Measurements from ENCODE around the gene MED25. TPM values are rescaled to one million over a fixed set of nuclear protein-coding genes. Genes with fewer than 3 reads are reported as not detected.
A peak's percentile ranks its signal among the peaks of the same experiment; 100 is the strongest.

Gene MED25
- total and polyA plus RNA-seq, 2 experiments from 2014 or later: 45.6 to 58.6 TPM

GRCh38 chr19:49805822-49806619, 12.1 kb upstream of the MED25 start:
- ATAC-seq: no peak

More at GRCh38 chr19:49805822-49806619, 12.1 kb upstream of the MED25 start:
- peak overlapping the region; percentile 28; the same call in 1 of the 2 replicates for H3K27ac Mint-ChIP-seq
- peaks cover 42% of the 10 kb centered on the region for H3K36me3 Mint-ChIP-seq (ENCODE audit: low read depth)
- Histone ChIP-seq H2AFZ (no peak overlapping the region), H3F3A (replicated peaks; ENCODE audit: low read depth) (peaks cover 35% of the 10 kb centered on the region), H3K27ac (ENCODE audit: low read depth) (peak overlapping the region; percentile 87), H3K79me2 (replicated peaks; ENCODE audit: insufficient read depth) (no peaks in the 10 kb centered on the region), H3K4me2 (peak overlapping the region; percentile 55; the same call in 1 of the 2 replicates), H3K4me1 (ENCODE audit: insufficient read depth) (peaks cover 29% of the 10 kb centered on the region; the same call in 1 of the 2 replicates), H3K36me3 (ENCODE audit: insufficient read depth) (no peaks in the 10 kb centered on the region), H3K4me3 (peak overlapping the region; percentile 52), H4K20me1 (replicated peaks; ENCODE audit: insufficient read depth) (no peaks in the 10 kb centered on the region; the same call in 1 of the 2 replicates), H3K27me3 (ENCODE audit: insufficient read depth) (no peaks in the 10 kb centered on the region), H3K9me2 (ENCODE audit: insufficient read depth) (no peaks in the 10 kb centered on the region)
- H3K4me1 Mint-ChIP-seq: peaks cover 37% of the 10 kb centered on the region
- no peaks in the 10 kb centered on the region; the same call in 2 of the 3 replicates for H3K9me3 Mint-ChIP-seq
- no peak for DNase-seq (ENCODE audit: low spot score)
- peak overlapping the region; percentile 32; the same call in 2 of the 3 replicates for H3K4me3 Mint-ChIP-seq
- H3K27me3 Mint-ChIP-seq (ENCODE audit: insufficient read depth, low read depth, poor library complexity): peaks cover 24% of the 10 kb centered on the region
- no peak for TF ChIP-seq POLR2AphosphoS5 (IDR thresholded peaks at IDR 0.05; ENCODE audit: low read depth)
- no peak for TF ChIP-seq JUNB (IDR thresholded peaks at IDR 0.05; ENCODE audit: unreplicated experiment)
- no peak for TF ChIP-seq NANOG (IDR thresholded peaks at IDR 0.05; ENCODE audit: borderline replicate concordance)
- TF ChIP-seq CREB1 (CRISPR knock-in tag; IDR thresholded peaks at IDR 0.05; ENCODE audit: low read depth): no peak
- TF ChIP-seq EZH2phosphoT487 (IDR thresholded peaks at IDR 0.05; ENCODE audit: unreplicated experiment): no peak
- no peak for TF ChIP-seq ZNF462 (CRISPR knock-in tag; IDR thresholded peaks at IDR 0.05)
- TF ChIP-seq REST (IDR thresholded peaks at IDR 0.05; ENCODE audit: unreplicated experiment): no peak
- TF ChIP-seq CTCF (conservative IDR thresholded peaks at IDR 0.05; ENCODE audit: low read depth in 2 of 2): no peak
- no peak for TF ChIP-seq STAT1 (IDR thresholded peaks at IDR 0.05; ENCODE audit: unreplicated experiment)
- no peak for TF ChIP-seq ZNF114 (CRISPR knock-in tag; IDR thresholded peaks at IDR 0.05)
- no peak for TF ChIP-seq ETS1 (IDR thresholded peaks at IDR 0.05)
- no peak for TF ChIP-seq ZNF331 (CRISPR knock-in tag; IDR thresholded peaks at IDR 0.05; ENCODE audit: low read depth)
- TF ChIP-seq EZH2 (IDR thresholded peaks at IDR 0.05; ENCODE audit: low read depth, unreplicated experiment): no peak

Data from GM23338 (cell line).